ENCODE measurements around the gene PCDH9.

- TF ChIP-seq EP300 (IDR thresholded peaks at IDR 0.05) (no peak), CTCF (IDR thresholded peaks at IDR 0.05) (no peak)
These were observed 37.4 kb downstream of the PCDH9 start for GRCh38 chr13:67192751-67193150.
